CD1c-positive myeloid dendritic cell (primary cell): ENCODE data around the gene SYT13.
A peak's percentile ranks its signal among the peaks of the same experiment; 100 is the strongest.

Source experiments
- DNase-seq: peaks from one replicate; pipeline ENCODE4 v3.0.0-alpha.2; 2016; ENCODE audit errors: extremely low spot score

Gene SYT13

GRCh38 chr11:45218705-45219104, 67.4 kb downstream of the SYT13 start:
- DNase-seq, result no peak

- no peak for DNase-seq
Observed at GRCh38 chr11:45217991-45218390, 68.2 kb downstream of the SYT13 start.

- no peak for DNase-seq
Observed at GRCh38 chr11:45216901-45217300, 69.2 kb downstream of the SYT13 start.

- no peak for DNase-seq
Observed at GRCh38 chr11:45216031-45216430, 70.1 kb downstream of the SYT13 start.

- no peak for DNase-seq
Observed at GRCh38 chr11:45215098-45215865, 70.9 kb downstream of the SYT13 start.

- no peak for DNase-seq
Observed at GRCh38 chr11:45213717-45214116, 72.4 kb downstream of the SYT13 start.

GRCh38 chr11:45213316-45213665, 72.8 kb downstream of the SYT13 start:
- no peak for DNase-seq

- no peak for DNase-seq
Observed at GRCh38 chr11:45212566-45213315, 73.4 kb downstream of the SYT13 start.

GRCh38 chr11:45211732-45212131, 74.4 kb downstream of the SYT13 start:
- DNase-seq, result no peak

- DNase-seq, result no peak
Observed at GRCh38 chr11:45210846-45211245, 75.3 kb downstream of the SYT13 start.

- DNase-seq, result peak; percentile 52
Observed at GRCh38 chr11:45209891-45210699, 76.0 kb downstream of the SYT13 start.

- no peak for DNase-seq
Observed at GRCh38 chr11:45209000-45209879, 76.9 kb downstream of the SYT13 start.

GRCh38 chr11:45208135-45208534, 78.0 kb downstream of the SYT13 start:
- no peak for DNase-seq

- no peak for DNase-seq
Observed at GRCh38 chr11:45205978-45206377, 80.2 kb downstream of the SYT13 start.

GRCh38 chr11:45204761-45205160, 81.4 kb downstream of the SYT13 start:
- no peak for DNase-seq

GRCh38 chr11:45193695-45194094, 92.4 kb downstream of the SYT13 start:
- no peak for DNase-seq
